Endodermal cell (in vitro differentiated cells): ENCODE data around the gene GRM7. TPM values are rescaled to one million over a fixed set of nuclear protein-coding genes. Genes with fewer than 3 reads are reported as not detected.

Experiments
- DNase-seq: peaks from one replicate; pipeline ENCODE4 v3.0.0-alpha.2; 2017
- H3K27ac ChIP-seq: 2 replicates; pipeline ENCODE4 v1.5.1; 2013; ENCODE audit warnings: mild to moderate bottlenecking, low read depth, low read length, moderate library complexity
- H3K27me3 ChIP-seq: 2 replicates; pipeline ENCODE4 v1.6.1; 2013; ENCODE audit warnings: mild to moderate bottlenecking, low read length, moderate library complexity; ENCODE audit not compliant: insufficient read depth, control insufficient read depth, poor library complexity, severe bottlenecking
- H3K36me3 ChIP-seq: 2 replicates; pipeline ENCODE4 v1.7.0; 2013; ENCODE audit warnings: mild to moderate bottlenecking, low read length, moderate library complexity; ENCODE audit not compliant: control insufficient read depth, insufficient read depth
- H3K4me1 ChIP-seq: one replicate; pipeline ENCODE4 v1.7.0; 2013; ENCODE audit warnings: low read length; ENCODE audit not compliant: control insufficient read depth, insufficient read depth
- H3K4me3 ChIP-seq: 2 replicates; pipeline ENCODE4 v1.5.1; 2013; ENCODE audit warnings: mild to moderate bottlenecking, low read length, moderate library complexity
- H3K9ac ChIP-seq: 2 replicates; pipeline ENCODE4 v1.6.1; 2013; ENCODE audit warnings: mild to moderate bottlenecking, low read length, moderate library complexity; ENCODE audit not compliant: poor library complexity, severe bottlenecking; ENCODE audit errors: extremely low read depth
- H3K9me3 ChIP-seq: 2 replicates; pipeline ENCODE4 v1.6.1; 2013; ENCODE audit warnings: mild to moderate bottlenecking, low read length, moderate library complexity; ENCODE audit not compliant: control insufficient read depth
- H3K27ac Mint-ChIP-seq: 2 replicates; pipeline ENCODE4 v1.8.0; 2020; ENCODE audit warnings: mixed read lengths
- H3K27me3 Mint-ChIP-seq: 2 replicates; pipeline ENCODE4 v1.8.0; 2021; ENCODE audit warnings: mild to moderate bottlenecking, mixed read lengths; ENCODE audit not compliant: insufficient read depth
- H3K36me3 Mint-ChIP-seq: 2 replicates; pipeline ENCODE4 v1.8.0; 2020; ENCODE audit warnings: low read depth, mixed read lengths
- H3K4me1 Mint-ChIP-seq: 2 replicates; pipeline ENCODE4 v1.8.0; 2020; ENCODE audit warnings: mixed read lengths
- H3K4me3 Mint-ChIP-seq: 2 replicates; pipeline ENCODE4 v1.8.0; 2020; ENCODE audit warnings: mild to moderate bottlenecking, moderate library complexity, mixed read lengths
- H3K9me3 Mint-ChIP-seq: 2 replicates; pipeline ENCODE4 v1.8.0; 2020; ENCODE audit warnings: mild to moderate bottlenecking, mixed read lengths
- CTCF ChIP-seq: fragments of 200-600 bp; sonication (generic); conservative IDR thresholded peaks from 2 replicates; pipeline ENCODE4 v1.5.0; 2021; ENCODE audit warnings: antibody characterized with exemption, mild to moderate bottlenecking
- WGBS, 2 experiments: methylation state at CpG; one replicate each; pipeline versions ENCODE4 v1.1.5 to v1.1.7; 2013; ENCODE audit warnings: missing lambda C conversion rate in 2 of 2, mixed read lengths in 1 of 2; ENCODE audit not compliant: insufficient coverage in 1 of 2, insufficient read length in 1 of 2; 5-methylcytosine and 5-hydroxymethylcytosine counted together
- total RNA-seq, 2 donors: library from RNA; stranded (reverse); fragmentation: NEBNext Ultra II Directional in 1 of 2; extraction: Animal tissue kit (Norgen Biotek cat#: 25700) in 1 of 2; gene quantifications; 2 replicates in 1 of 2; 3 replicates in 1 of 2; pipeline ENCODE4 v1.2.1, GENCODE V29; 2021

The GRM7 gene
- total RNA-seq, 2 donors from 2014 or later = 0.11 to 0.73 TPM

- H3K27me3 Mint-ChIP-seq = no peaks in the 10 kb centered on the region
- 97 to 100% methylated on average over 1 to 3 of the region's 3 CpGs for WGBS, 2 experiments
- Histone ChIP-seq H3K9me3 (peaks cover 12% of the 10 kb centered on the region), H3K4me1 (no peaks in the 10 kb centered on the region), H3K9ac (no peak overlapping the region), H3K27ac (no peak overlapping the region), H3K36me3 (no peaks in the 10 kb centered on the region), H3K27me3 (no peaks in the 10 kb centered on the region), H3K4me3 (no peak overlapping the region)
- H3K27ac Mint-ChIP-seq = no peak overlapping the region
- no peak for DNase-seq
- H3K4me3 Mint-ChIP-seq = no peak overlapping the region
- H3K4me1 Mint-ChIP-seq = no peaks in the 10 kb centered on the region
- H3K36me3 Mint-ChIP-seq = no peaks in the 10 kb centered on the region
- H3K9me3 Mint-ChIP-seq = peaks cover 4% of the 10 kb centered on the region
- TF ChIP-seq CTCF = no peak
These were observed 637.8 kb downstream of the GRM7 start for GRCh38 chr3:7498715-7499114.

GRCh38 chr3:7503431-7503830 lies 642.5 kb downstream of the GRM7 start:
- Histone ChIP-seq H3K9me3 (peaks cover 17% of the 10 kb centered on the region), H3K27me3 (no peaks in the 10 kb centered on the region), H3K9ac (no peak overlapping the region), H3K27ac (no peak overlapping the region), H3K36me3 (no peaks in the 10 kb centered on the region), H3K4me3 (no peak overlapping the region), H3K4me1 (no peaks in the 10 kb centered on the region)
- Mint-ChIP-seq H3K4me3 (no peak overlapping the region), H3K4me1 (no peaks in the 10 kb centered on the region), H3K9me3 (peaks cover 13% of the 10 kb centered on the region), H3K36me3 (peaks cover 3% of the 10 kb centered on the region), H3K27ac (no peak overlapping the region), H3K27me3 (no peaks in the 10 kb centered on the region)
- 95 to 100% methylated on average over 3 to 4 of the region's 4 CpGs for WGBS, 2 experiments
- no peak for DNase-seq
- TF ChIP-seq CTCF = no peak

- Mint-ChIP-seq H3K4me1 (peaks cover 11% of the 10 kb centered on the region), H3K4me3 (no peak overlapping the region), H3K27ac (no peak overlapping the region), H3K9me3 (peaks cover 11% of the 10 kb centered on the region), H3K36me3 (peaks cover 3% of the 10 kb centered on the region), H3K27me3 (no peaks in the 10 kb centered on the region)
- no peaks in the 10 kb centered on the region for H3K27me3 ChIP-seq
- H3K4me3 ChIP-seq = peak overlapping the region; percentile 50
- no peak overlapping the region for H3K9ac ChIP-seq
- TF ChIP-seq CTCF = peak; percentile 45
- H3K9me3 ChIP-seq = peaks cover 17% of the 10 kb centered on the region
- WGBS, 2 experiments = 88% methylated on average over 3 of the region's 3 CpGs; no CpG with 5 or more reads in 1 of the 2 experiments
- peak; percentile 49 for DNase-seq
- H3K36me3 ChIP-seq = no peaks in the 10 kb centered on the region
- H3K27ac ChIP-seq = no peak overlapping the region
- no peaks in the 10 kb centered on the region for H3K4me1 ChIP-seq
These were observed 644.2 kb downstream of the GRM7 start for GRCh38 chr3:7504886-7505775.
